Measurements from ENCODE around the gene NAV3.

Gene NAV3

DNA sequence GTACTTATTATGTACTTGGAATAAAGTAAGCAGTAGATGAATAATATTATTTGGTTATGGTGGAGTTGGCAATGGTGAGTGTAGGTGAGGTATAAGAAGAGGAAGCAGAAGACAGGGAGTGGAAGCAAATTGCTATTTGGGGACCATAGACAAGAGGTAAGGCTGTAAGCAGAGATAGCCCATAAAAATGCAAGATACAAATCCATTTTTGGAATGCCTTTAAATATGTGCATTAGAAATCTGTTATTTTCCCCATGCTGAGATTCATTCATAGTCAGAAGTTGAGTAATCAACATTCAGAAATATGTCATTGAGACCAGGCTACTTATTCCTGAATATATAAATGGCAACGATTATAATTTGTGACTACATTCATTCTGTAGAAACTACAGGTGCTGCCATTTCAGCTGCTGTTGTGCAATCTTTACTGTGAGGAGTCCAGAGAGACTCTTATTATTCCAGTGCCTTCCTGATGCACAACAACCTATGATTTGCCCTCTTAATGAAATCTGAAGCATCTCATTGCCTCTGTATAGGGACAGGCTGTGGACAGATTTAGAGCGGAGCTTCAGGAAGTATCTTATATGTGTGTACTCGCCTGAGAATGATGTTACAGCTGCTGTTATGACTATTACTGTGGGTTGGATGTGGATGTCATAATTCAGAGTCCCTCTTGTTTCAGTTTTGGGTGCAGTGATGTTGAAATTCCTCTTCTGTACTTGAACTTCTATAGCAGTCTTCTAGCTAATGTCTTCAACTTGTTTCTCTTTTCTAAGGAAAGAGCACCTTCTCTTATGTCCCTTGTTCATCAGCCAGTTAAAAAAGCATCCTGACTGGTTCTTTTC, 173.8 kb downstream of the NAV3 start:
- no peak for DNase-seq
- TF ChIP-seq, protein P1, sequence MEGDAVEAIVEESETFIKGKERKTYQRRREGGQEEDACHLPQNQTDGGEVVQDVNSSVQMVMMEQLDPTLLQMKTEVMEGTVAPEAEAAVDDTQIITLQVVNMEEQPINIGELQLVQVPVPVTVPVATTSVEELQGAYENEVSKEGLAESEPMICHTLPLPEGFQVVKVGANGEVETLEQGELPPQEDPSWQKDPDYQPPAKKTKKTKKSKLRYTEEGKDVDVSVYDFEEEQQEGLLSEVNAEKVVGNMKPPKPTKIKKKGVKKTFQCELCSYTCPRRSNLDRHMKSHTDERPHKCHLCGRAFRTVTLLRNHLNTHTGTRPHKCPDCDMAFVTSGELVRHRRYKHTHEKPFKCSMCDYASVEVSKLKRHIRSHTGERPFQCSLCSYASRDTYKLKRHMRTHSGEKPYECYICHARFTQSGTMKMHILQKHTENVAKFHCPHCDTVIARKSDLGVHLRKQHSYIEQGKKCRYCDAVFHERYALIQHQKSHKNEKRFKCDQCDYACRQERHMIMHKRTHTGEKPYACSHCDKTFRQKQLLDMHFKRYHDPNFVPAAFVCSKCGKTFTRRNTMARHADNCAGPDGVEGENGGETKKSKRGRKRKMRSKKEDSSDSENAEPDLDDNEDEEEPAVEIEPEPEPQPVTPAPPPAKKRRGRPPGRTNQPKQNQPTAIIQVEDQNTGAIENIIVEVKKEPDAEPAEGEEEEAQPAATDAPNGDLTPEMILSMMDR (IDR thresholded peaks at IDR 0.05) = no peak
- Mint-ChIP-seq H3K9me3 (no peaks in the 10 kb centered on the region), H3K27ac (no peak overlapping the region), H3K4me1 (peaks cover 6% of the 10 kb centered on the region), H3K27me3 (ENCODE audit: low read depth, poor library complexity) (no peaks in the 10 kb centered on the region), H3K36me3 (ENCODE audit: low read depth) (no peaks in the 10 kb centered on the region), H3K4me3 (no peak overlapping the region)

DNA sequence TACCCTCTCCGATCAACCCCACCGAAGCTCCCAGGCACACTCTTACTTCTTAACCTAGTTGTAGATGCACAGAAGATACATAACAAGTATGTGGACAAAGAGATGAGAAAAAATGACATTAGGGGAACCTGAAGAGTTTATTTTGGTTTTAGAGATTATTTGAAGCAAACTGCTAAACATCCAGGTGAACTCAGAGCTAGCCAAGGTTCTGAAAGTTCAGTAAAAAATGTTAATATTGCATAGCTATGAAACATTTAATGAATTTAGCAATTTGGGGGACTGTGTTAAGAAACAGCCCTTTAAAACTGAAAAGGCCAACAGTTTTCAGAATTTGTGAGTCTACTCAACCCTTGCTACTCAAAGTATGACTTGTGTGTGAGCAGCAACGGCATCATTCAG, 174.4 kb downstream of the NAV3 start:
- Mint-ChIP-seq H3K27ac (no peak overlapping the region), H3K36me3 (ENCODE audit: low read depth) (no peaks in the 10 kb centered on the region), H3K9me3 (no peaks in the 10 kb centered on the region), H3K27me3 (ENCODE audit: low read depth, poor library complexity) (no peaks in the 10 kb centered on the region), H3K4me1 (peaks cover 6% of the 10 kb centered on the region), H3K4me3 (no peak overlapping the region)
- no peak for DNase-seq
- TF ChIP-seq, protein P1 (IDR thresholded peaks at IDR 0.05) = no peak

DNA sequence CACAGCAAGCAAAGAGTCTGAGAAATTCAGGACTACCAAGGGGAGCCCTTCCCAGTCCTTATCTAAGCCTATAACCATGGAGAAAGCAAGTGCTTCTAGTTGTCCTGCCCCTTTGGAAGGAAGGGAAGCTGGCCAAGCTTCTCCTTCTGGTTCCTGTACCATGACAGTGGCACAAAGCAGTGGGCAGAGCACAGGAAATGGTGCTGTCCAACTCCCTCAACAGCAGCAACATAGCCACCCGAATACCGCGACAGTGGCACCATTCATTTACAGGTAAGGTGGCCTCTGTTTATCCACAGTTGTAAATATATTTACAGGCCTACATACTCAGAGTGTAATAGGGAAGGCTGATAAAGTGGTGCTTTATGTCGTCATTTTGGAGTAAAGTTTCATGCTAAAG, 176.5 kb downstream of the NAV3 start:
- Mint-ChIP-seq H3K4me1 (peaks cover 6% of the 10 kb centered on the region), H3K36me3 (ENCODE audit: low read depth) (no peaks in the 10 kb centered on the region), H3K9me3 (no peaks in the 10 kb centered on the region), H3K4me3 (no peak overlapping the region), H3K27ac (no peak overlapping the region), H3K27me3 (ENCODE audit: low read depth, poor library complexity) (no peaks in the 10 kb centered on the region)
- TF ChIP-seq, protein P1 (IDR thresholded peaks at IDR 0.05) = no peak
- DNase-seq = no peak

DNA sequence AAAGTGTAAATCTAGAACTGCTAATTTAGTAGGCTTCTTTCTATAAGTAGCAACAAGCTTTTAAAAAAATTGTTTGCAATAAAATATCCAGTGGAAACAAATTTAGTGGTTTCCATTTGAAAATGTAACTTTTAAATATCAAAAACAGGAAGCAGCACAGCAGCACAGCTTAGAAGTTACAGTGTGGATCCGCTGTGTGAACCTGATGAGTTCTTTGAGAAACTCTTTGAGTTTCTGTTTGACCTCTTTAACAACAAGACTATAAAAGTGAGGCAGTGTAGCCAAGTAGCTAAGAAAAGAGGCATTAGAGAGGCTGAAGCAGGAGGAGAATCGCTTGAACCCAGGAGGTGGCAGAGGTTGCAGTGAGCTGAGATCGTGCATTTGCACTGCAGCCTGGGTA, 178.3 kb downstream of the NAV3 start:
- no peak overlapping the region for H3K27ac Mint-ChIP-seq

DNA sequence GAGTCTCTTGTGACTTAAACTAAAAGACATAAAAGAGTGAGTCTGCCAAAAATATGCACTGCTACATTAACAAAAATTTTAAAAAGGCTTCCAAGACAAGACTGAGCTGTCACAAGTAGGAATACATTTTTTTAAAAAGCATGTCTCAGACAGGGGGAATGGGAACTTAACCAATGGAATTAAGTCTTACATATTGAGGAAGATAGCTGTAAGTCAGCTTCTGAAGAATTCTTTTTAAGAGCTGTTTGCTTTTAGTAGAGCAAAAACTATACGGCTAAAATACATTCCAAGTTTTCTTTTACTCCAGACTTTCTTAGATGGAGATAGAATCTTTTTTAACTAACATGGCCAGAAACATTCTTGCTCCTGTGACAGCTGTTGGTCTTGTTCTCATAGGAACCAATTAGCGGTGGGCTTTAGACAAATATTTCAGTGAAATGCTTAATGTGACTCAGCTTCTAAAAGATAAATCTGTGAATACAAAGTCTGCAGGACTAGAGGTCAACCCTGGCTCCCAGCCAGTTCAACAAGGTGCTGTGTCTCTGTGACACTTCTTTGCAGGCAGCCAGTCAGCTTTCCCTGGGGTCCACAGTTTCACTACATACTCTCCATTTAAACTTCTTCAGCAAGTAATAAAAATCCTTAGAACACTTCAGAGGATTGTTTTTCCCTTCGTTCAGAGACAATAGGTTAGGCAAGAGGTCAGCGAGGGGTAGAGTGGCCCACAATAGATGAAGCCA, 187.6 kb downstream of the NAV3 start:
- peak overlapping the region; percentile 79 for H3K27ac Mint-ChIP-seq
- no peak for DNase-seq

More for the DNA sequence above, 178.3 kb downstream of the NAV3 start:
- TF ChIP-seq, protein P1 (IDR thresholded peaks at IDR 0.05) = no peak
- no peak overlapping the region for H3K4me3 Mint-ChIP-seq
- H3K4me1 Mint-ChIP-seq = peaks cover 6% of the 10 kb centered on the region
- H3K27me3 Mint-ChIP-seq (ENCODE audit: low read depth, poor library complexity) = no peaks in the 10 kb centered on the region
- DNase-seq = no peak
- no peaks in the 10 kb centered on the region for H3K9me3 Mint-ChIP-seq
- no peaks in the 10 kb centered on the region for H3K36me3 Mint-ChIP-seq (ENCODE audit: low read depth)

More for the DNA sequence above, 187.6 kb downstream of the NAV3 start:
- peaks cover 5% of the 10 kb centered on the region for H3K4me1 Mint-ChIP-seq
- H3K27me3 Mint-ChIP-seq (ENCODE audit: low read depth, poor library complexity) = no peaks in the 10 kb centered on the region
- TF ChIP-seq, protein P1 (IDR thresholded peaks at IDR 0.05) = no peak
- no peaks in the 10 kb centered on the region for H3K36me3 Mint-ChIP-seq (ENCODE audit: low read depth)
- no peaks in the 10 kb centered on the region for H3K9me3 Mint-ChIP-seq
- H3K4me3 Mint-ChIP-seq = no peak overlapping the region

Data from nephron progenitor cell (in vitro differentiated cells).